ENCODE results near the gene CHRNE. TPM values are rescaled to one million over a fixed set of nuclear protein-coding genes. Genes with fewer than 3 reads are reported as not detected.

The CHRNE gene
- total and polyA plus RNA-seq, 2 of the 13 experiments (the other 11 are each of a cell fraction or from before 2014, with no cell fraction given), result 0.53 to 0.59 TPM

- no peak for TF ChIP-seq AGO1 (IDR thresholded peaks at IDR 0.05; ENCODE audit: low read depth, low read length, poor library complexity, severe bottlenecking)
- TF ChIP-seq ZNF644 (CRISPR knock-in tag; IDR thresholded peaks at IDR 0.05; ENCODE audit: low read depth), result no peak
- no peak for TF ChIP-seq TRIM24 (CRISPR knock-in tag; IDR thresholded peaks at IDR 0.05)
- peak; percentile 61 for TF ChIP-seq POLR2G (IDR thresholded peaks at IDR 0.05; ENCODE audit: low read depth, low read length)
- TF ChIP-seq REXO4 (CRISPR knock-in tag; IDR thresholded peaks at IDR 0.05; ENCODE audit: borderline replicate concordance), result no peak
- TF ChIP-seq ZNF280B (CRISPR knock-in tag; IDR thresholded peaks at IDR 0.05; ENCODE audit: borderline replicate concordance), result peak; percentile 76; the same call in 1 of the 2 replicates
- no peak for TF ChIP-seq SKIL (CRISPR knock-in tag; IDR thresholded peaks at IDR 0.05; ENCODE audit: borderline replicate concordance)
- TF ChIP-seq PREB (CRISPR knock-in tag; IDR thresholded peaks at IDR 0.05), result no peak
- no peak for TF ChIP-seq ZBTB1 (CRISPR knock-in tag; IDR thresholded peaks at IDR 0.05; ENCODE audit: borderline replicate concordance)
- TF ChIP-seq ZKSCAN5 (CRISPR knock-in tag; IDR thresholded peaks at IDR 0.05), result no peak
- TF ChIP-seq ZMYM2 (CRISPR knock-in tag; IDR thresholded peaks at IDR 0.05), result no peak
- no peak for TF ChIP-seq ZNF598 (CRISPR knock-in tag; IDR thresholded peaks at IDR 0.05; ENCODE audit: borderline replicate concordance)
- no peak for TF ChIP-seq NFE2L1 (CRISPR knock-in tag; IDR thresholded peaks at IDR 0.05; ENCODE audit: borderline replicate concordance)
- TF ChIP-seq NONO (IDR thresholded peaks at IDR 0.05), result no peak
- TF ChIP-seq NONO (CRISPR knock-in tag; conservative IDR thresholded peaks at IDR 0.05), result peak; percentile 36; the same call in 1 of the 2 replicates
- no peak for TF ChIP-seq ATF2 (CRISPR knock-in tag; IDR thresholded peaks at IDR 0.05)
- no peak for TF ChIP-seq ZNF18 (CRISPR knock-in tag; IDR thresholded peaks at IDR 0.05; ENCODE audit: insufficient replicate concordance)
- no peak for TF ChIP-seq RELA (CRISPR knock-in tag; IDR thresholded peaks at IDR 0.05)
- no peak for TF ChIP-seq ZEB1 (IDR thresholded peaks at IDR 0.05; ENCODE audit: insufficient replicate concordance, low read depth)
- TF ChIP-seq KAT2B (IDR thresholded peaks at IDR 0.05; ENCODE audit: borderline replicate concordance, low read depth, low read length), result no peak
- TF ChIP-seq MTA1 (CRISPR knock-in tag; IDR thresholded peaks at IDR 0.05; ENCODE audit: borderline replicate concordance), result peak; percentile 23; the same call in 1 of the 2 replicates
- no peak for TF ChIP-seq U2AF2 (IDR thresholded peaks at IDR 0.05; ENCODE audit: low read depth, low read length)
Measured at GRCh38 chr17:4934173-4934979, 31.5 kb upstream of the CHRNE start (continued).
